Measurements from ENCODE around the gene C7orf57. TPM values are rescaled to one million over a fixed set of nuclear protein-coding genes. Genes with fewer than 3 reads are reported as not detected.

C7orf57 gene
- total RNA-seq, 1 donor from 2014 or later: not detected

GRCh38 chr7:48016641-48017040, 18.7 kb upstream of the C7orf57 start:
- no peak for DNase-seq (ENCODE audit: extremely low spot score, unreplicated experiment)
- H3K36me3 Mint-ChIP-seq (ENCODE audit: unreplicated experiment): peaks cover 3% of the 10 kb centered on the region
- H3K9me3 Mint-ChIP-seq (ENCODE audit: unreplicated experiment): peaks cover 19% of the 10 kb centered on the region
- H3K4me3 Mint-ChIP-seq (ENCODE audit: unreplicated experiment): no peak overlapping the region
- peaks cover 50% of the 10 kb centered on the region for H3K27me3 Mint-ChIP-seq (ENCODE audit: unreplicated experiment)
- no peak overlapping the region for H3K27ac Mint-ChIP-seq (ENCODE audit: unreplicated experiment)
- H3K4me1 Mint-ChIP-seq (ENCODE audit: unreplicated experiment): peaks cover 1% of the 10 kb centered on the region
- no peak for TF ChIP-seq CTCF (IDR thresholded peaks at IDR 0.05)

DNA sequence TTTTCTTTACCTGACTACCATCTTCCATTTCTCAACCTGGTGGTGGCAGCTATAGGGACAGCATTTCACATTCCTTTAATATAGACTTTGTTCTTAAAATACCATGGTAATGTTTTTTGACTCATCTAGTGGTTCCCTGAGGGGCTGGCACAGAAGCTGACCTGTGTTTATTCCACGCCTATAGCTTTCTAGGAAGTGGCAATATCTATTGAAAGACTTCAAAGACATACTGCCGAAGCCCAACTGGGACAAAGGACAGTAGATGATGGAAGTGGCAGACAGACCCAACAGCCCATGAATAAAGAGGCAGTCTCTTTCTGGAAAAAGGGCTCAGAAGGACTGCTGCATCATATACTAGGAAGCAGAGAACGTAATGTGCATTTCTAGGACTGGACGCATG, 17.7 kb upstream of the C7orf57 start:
- H3K27ac Mint-ChIP-seq (ENCODE audit: unreplicated experiment): no peak overlapping the region
- no peaks in the 10 kb centered on the region for H3K4me1 Mint-ChIP-seq (ENCODE audit: unreplicated experiment)
- peaks cover 3% of the 10 kb centered on the region for H3K36me3 Mint-ChIP-seq (ENCODE audit: unreplicated experiment)

GRCh38 chr7:48025624-48026023, 9.7 kb upstream of the C7orf57 start:
- peaks cover 81% of the 10 kb centered on the region for H3K27me3 Mint-ChIP-seq (ENCODE audit: unreplicated experiment)
- H3K36me3 Mint-ChIP-seq (ENCODE audit: unreplicated experiment): peaks cover 3% of the 10 kb centered on the region

More for the DNA sequence above, 17.7 kb upstream of the C7orf57 start:
- peaks cover 57% of the 10 kb centered on the region for H3K27me3 Mint-ChIP-seq (ENCODE audit: unreplicated experiment)
- no peak for TF ChIP-seq CTCF (IDR thresholded peaks at IDR 0.05)
- H3K4me3 Mint-ChIP-seq (ENCODE audit: unreplicated experiment): no peak overlapping the region
- no peak for DNase-seq (ENCODE audit: extremely low spot score, unreplicated experiment)
- H3K9me3 Mint-ChIP-seq (ENCODE audit: unreplicated experiment): peaks cover 22% of the 10 kb centered on the region

DNA sequence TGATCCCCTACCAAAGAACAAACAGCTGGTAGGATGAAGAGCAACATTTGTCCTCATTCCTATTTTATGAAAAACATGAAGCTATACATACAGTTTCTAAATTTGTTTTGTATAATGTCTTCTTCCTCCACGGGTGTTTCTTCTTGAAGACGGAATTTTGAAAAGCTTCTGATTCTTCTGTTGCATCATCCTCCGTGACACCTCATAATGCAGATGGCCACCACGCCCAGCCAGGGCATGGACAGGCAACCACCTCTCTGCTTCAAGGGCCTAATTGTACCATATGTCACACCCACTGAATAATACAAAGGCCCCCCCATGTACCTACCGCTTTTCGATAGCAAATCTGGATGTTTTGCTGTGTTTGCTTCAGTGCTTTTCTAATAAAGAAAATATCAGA, 6.4 kb upstream of the C7orf57 start, which contains the start of gene SUN3:
SUN3 (minus strand) TSS at position 170 of the 400 bp plus-strand sequence; CDS start at position 1, 169 bp downstream.
- H3K9me3 Mint-ChIP-seq (ENCODE audit: unreplicated experiment): peaks cover 7% of the 10 kb centered on the region
- peaks cover 73% of the 10 kb centered on the region for H3K27me3 Mint-ChIP-seq (ENCODE audit: unreplicated experiment)

More at GRCh38 chr7:48025624-48026023, 9.7 kb upstream of the C7orf57 start:
- Mint-ChIP-seq H3K4me1 (ENCODE audit: unreplicated experiment) (no peaks in the 10 kb centered on the region), H3K4me3 (ENCODE audit: unreplicated experiment) (no peak overlapping the region), H3K9me3 (ENCODE audit: unreplicated experiment) (peaks cover 21% of the 10 kb centered on the region), H3K27ac (ENCODE audit: unreplicated experiment) (no peak overlapping the region)
- no peak for DNase-seq (ENCODE audit: extremely low spot score, unreplicated experiment)
- no peak for TF ChIP-seq CTCF (IDR thresholded peaks at IDR 0.05)

GRCh38 chr7:48031111-48031510, 4.2 kb upstream of the C7orf57 start:
- H3K9me3 Mint-ChIP-seq (ENCODE audit: unreplicated experiment): no peaks in the 10 kb centered on the region
- H3K27me3 Mint-ChIP-seq (ENCODE audit: unreplicated experiment): peaks cover 66% of the 10 kb centered on the region
- H3K4me3 Mint-ChIP-seq (ENCODE audit: unreplicated experiment): no peak overlapping the region
- H3K27ac Mint-ChIP-seq (ENCODE audit: unreplicated experiment): no peak overlapping the region
- no peaks in the 10 kb centered on the region for H3K36me3 Mint-ChIP-seq (ENCODE audit: unreplicated experiment)
- peaks cover 8% of the 10 kb centered on the region for H3K4me1 Mint-ChIP-seq (ENCODE audit: unreplicated experiment)
- DNase-seq (ENCODE audit: extremely low spot score, unreplicated experiment): no peak
- TF ChIP-seq CTCF (IDR thresholded peaks at IDR 0.05): no peak

More for the DNA sequence above, 6.4 kb upstream of the C7orf57 start, which contains the start of gene SUN3:
- DNase-seq (ENCODE audit: extremely low spot score, unreplicated experiment): no peak
- Mint-ChIP-seq H3K4me3 (ENCODE audit: unreplicated experiment) (no peak within 1 kb of the TSS), H3K4me1 (ENCODE audit: unreplicated experiment) (no peaks in the 10 kb centered on the region), H3K27ac (ENCODE audit: unreplicated experiment) (no peak within 1 kb of the TSS), H3K36me3 (ENCODE audit: unreplicated experiment) (peaks cover 3% of the 10 kb centered on the region)
- no peak for TF ChIP-seq CTCF (IDR thresholded peaks at IDR 0.05)
